Activated gamma-delta T cell treated with anti-CD3 and anti-CD28 coated beads, Interleukin-2, amount 50 U/mL, for 16 hours (primary cell): Measurements from ENCODE around the gene SYNGR2.
A peak's percentile ranks its signal among the peaks of the same experiment; 100 is the strongest.

Source experiments
- DNase-seq: peaks from one replicate; pipeline ENCODE4 v3.0.0-alpha.2; 2020; ENCODE audit warnings: low read depth

The SYNGR2 gene

GRCh38 chr17:78168242-78168902, at the start of gene SYNGR2:
Gene SYNGR2, plus strand, starts transcription at chr17:78168581. Its CDS starts 36 bp downstream, at chr17:78168617.
- DNase-seq: peak; percentile 77

DNA sequence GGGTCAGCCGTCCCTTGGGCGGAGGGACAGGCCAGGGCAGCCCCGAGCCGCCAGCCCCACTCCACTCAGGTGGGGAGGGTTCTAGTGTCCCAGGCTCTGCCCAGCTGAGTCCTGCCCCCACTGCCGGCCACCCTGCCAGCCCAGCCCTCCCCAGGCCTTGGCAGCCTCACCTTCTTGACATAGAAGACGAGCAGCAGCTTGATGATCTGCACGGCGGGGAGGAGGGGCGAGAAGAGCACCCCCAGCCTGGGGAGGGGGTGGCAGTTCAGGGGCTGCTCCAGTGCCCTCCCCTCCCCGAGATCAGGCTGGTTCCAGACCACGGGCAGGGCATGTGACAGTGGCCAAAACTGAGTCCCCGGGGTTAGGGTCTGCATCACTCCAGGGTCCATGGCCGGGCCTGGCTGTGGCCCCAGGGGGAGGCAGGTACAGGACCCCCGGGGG, 49.6 kb upstream of the SYNGR2 start:
- DNase-seq: no peak

DNA sequence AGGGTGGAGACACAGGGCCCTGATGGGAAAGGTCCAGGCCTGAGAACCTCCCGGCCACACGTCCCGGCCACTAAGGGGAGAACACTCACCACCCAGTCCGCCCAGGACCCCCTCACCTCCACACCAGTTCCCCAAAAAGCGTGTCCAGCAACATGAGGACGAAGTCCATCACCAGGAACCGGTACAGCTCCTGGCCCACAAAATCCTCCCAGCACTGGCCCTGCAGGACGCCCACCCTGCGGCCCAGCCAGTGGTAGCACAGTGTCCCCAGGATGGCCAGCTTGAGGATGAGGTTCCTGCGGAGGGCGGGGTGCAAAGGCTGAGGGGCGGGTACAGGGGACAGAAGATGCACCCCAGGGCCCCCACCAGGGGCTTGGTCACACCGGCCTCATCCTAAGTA, 47.8 kb upstream of the SYNGR2 start:
- DNase-seq: no peak

DNA sequence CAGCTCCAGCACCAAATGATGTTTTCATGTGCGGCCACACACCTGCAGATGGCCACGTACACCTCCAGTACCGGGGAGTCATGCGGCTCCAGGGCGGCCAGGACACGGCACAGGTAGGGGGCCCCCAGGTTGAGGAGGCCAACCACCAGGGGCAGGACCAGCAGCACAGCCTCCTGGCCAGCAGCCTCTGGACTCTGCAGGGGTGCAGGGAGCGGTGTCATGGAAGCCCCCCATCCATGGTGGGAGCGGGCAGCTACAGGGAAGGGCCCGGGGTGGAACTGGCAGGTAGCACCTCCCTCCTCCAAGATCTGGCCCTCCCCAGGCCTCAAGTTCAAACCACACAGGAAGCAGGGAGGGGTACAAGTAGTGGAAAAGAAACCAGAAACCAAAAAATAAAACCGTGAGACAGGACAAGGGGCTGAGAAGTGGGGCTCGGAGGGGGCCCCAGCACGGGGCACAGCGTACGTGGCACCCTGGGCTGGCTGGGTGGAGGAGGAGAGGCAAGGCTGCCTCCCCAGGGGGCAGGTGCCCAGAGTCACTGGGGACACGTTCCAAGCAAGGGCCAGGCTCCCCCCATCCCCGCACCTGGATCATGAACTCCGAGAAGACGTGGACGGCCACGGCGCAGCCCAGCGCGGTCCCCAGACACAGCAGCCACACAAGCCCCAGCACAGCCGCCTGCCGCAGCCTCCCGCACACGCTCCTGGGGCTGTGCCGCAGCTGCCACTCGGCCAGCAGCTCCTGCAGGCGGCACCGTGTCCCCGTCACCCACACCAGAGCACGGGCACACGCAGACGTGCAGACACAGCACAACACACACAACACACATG, 47.2 kb upstream of the SYNGR2 start:
- DNase-seq: no peak

DNA sequence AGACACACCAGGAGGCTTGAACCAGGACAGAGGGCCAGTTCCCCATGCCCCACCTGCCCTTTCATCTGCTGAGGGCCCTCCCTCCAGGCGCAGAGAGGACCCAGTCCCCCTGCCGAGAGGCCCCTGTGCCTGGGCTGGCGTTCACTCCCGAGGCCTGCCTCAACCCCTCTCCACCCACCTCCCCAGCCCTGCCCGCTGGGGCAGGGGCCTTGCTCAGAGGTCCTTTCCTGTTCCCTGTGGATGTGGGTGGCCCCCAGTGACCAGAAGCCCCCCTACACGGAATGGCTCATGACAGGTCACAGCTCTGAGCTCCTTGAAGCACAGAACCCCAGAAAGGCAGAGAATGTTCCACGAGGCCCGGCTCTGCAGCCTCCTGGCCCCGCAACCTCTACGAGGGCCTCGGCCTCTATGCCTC, 46.6 kb upstream of the SYNGR2 start:
- DNase-seq: no peak

DNA sequence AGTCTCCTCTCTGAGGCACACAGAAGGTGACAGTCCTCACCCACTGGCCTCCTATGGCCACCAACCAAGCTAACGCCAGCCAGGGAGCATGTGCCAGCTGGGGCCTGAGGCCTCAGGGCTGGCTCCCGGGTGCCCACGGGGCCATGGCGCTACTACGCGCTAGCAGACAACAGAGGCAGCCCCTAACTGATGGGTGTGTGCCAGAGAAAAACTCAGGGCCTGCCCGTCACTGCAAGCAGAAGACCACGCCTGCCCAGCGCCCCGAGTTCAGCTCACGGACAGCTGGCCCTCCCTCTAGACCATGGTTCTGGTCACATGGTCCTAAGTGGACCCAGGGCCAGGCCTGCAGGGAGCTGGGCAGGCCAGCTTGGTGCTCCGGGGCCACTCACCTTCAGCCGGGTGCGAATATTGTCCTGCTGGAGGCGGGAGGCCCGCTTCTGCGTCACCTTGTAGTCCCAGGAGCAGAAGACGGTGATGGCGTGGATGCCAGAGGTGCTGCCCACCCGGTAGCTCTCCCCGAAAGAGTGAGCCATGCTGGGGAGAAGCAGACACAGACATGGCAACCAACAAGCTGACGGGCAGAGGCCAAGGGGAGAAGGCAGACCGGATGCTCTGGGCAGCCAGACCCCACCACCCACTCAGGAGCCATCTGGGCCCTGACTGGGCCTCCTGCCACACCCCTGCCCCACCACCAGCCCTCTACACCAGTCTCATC, 46.0 kb upstream of the SYNGR2 start:
- DNase-seq: no peak

- DNase-seq: no peak
Measured at GRCh38 chr17:78122931-78123249, 45.5 kb upstream of the SYNGR2 start.

DNA sequence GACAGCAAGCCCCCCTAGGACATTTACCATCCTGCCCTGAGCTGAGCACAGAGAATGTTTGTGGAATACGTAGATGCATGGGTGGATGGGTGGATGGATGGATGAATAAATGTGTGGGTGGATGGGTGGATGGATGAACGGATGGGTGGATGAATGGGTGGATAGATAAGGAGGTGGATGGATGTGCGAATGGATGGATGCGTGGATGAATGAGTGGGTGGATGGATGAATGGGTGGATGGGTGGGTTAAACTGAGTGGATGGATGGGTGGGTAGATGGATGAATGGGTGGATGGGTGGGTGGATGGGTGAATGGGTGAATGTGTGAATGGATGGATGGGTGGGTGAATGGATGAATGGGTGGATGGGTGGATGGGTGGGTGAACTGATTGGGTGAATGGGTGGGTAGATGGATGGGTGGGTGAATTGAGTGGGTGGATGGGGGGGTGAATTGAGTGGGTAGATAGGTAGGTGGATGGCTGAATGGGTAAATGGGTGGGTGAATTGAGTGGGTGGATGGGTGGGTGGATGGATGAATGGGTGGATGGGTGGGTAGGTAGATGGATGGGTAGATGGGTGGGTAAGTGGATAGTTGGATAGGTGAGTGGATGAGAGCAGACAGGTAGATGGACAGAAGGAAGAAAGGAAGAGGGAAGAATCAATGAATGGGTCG, 45.0 kb upstream of the SYNGR2 start:
- DNase-seq: no peak

DNA sequence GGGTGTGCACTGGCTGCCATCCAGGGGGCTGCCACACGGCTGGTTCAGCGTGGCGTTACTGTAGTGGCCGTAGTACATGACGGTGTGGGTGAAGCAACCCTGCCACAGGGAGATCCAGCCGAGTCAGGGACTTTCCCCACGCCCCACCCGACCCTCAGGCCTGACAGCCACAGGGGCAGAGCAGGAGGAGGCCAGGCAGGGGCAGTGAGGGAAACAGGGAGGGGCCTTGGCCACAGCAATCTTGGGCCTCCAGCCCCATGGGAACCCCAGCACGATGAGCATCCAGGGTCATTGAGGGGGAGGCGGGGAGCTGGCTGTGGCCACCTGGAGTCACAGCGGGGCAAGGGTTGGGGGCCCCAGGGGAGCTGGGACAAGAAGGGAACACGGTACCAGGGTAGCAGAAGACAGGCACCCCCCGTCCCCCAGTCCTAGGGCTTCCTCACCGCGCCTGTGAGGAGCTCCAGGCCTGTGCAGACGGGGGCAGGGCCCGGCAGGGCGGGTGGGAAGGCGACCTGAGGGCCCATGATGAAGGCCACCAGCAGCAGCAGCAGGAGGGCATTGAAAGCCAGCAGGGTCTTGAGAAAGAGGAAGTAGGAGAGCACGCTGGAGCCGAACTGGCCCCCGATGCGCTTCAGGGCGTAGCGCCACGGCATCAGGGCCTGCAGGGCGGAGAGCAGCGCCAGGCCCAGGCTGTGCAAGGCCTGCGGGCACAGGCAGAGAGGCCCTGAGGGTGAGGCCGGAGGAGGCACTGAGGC, 44.1 kb upstream of the SYNGR2 start:
- no peak for DNase-seq

DNA sequence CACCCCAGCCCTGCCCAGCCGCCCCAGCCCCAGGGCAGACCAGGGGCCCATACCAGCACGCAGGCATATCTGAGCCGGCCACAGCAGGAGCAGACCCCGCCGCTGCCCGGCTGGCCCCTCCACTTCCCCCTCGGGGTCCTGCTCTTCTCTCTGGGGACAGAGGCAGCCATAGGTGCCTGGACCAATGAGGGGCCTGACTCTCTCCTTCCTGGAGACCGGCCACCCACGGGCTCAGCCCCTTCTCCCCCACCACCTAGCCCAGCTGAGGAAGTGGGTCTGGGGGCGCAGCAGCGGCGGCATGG, 43.6 kb upstream of the SYNGR2 start:
- no peak for DNase-seq

DNA sequence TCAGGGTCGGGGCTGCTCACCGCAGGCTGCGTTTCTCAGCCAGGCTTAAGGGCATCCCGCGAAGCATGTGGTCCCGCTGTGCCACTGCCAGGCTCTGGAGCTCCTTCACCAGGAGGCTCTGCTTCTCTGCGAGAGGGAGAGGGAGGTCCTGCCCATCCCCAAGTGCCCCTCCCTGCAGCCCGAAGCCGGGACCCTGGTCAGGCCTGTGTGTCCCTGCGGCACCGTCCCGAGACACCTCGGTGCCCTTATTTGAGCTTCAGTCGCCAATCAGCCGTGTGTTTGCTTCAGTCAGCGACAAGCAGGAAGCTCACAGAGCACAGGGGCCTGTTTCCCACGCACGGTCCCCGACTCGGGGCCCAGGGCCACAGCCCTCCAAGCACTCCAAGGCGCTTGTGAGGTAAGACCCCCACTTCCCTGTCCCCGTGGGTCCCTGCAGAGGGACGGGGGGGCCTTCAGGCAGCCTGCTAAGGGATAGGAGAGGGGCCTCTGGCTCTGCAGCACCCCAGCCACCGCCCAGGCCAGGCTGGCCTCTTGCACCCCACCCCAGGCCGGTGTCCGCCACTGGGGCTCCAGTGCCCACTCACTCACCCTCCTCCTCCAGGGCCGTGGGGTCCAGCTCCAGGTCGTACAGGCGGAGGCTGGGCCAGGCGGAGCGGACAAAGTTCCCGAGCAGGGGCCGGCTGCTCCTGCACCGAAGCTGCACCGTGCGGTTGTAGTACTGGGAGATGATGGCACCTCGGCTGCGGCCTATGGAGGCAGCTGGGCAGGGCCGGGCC, 43.1 kb upstream of the SYNGR2 start:
- no peak for DNase-seq

DNA sequence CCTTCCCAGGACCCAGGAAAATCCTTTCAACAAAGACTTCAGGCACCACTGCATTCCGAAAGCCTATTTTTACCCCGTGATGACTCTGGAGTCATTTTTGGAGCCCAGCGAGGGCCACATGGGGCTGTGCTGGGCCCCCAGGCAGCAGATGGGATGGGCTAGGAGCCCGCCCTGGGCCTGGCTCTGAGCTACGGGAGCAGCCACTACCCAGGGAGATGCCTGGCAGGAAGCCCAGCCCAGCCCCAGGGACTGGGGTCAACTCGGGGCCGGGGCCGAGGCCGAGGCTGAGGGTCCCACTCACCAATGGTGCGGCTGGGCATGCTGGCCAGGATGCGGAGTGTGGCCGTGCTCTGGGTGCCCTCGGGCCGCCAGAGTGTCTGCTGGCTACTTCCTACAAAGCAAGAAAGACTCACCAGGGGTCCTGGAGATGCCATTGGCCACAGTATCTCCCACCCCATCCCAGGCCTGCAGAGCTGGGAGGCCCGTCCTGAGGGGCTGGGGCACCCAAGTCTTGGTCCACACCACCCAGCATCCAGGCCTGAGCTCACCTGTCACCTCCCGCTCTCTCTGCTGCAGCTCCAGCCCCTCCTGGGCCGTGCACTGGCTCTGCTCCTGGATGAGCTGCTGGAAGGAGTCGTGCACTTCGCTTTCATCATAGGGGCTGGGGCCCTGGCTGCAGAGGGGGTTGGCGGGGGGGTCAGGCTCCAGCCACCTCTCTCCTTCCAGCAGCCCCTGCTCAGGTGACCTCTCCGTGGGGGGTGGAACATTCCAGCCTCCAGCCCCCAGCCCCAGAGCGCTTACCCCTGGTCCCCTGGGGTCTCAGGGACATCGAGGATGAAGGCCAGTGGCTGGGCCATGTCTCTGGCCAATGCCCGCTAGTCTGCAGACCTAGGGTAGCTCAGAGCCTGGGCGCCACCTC, 42.1 kb upstream of the SYNGR2 start:
- DNase-seq: no peak

- no peak for DNase-seq
Measured at GRCh38 chr17:78126895-78127238, 41.5 kb upstream of the SYNGR2 start.

DNA sequence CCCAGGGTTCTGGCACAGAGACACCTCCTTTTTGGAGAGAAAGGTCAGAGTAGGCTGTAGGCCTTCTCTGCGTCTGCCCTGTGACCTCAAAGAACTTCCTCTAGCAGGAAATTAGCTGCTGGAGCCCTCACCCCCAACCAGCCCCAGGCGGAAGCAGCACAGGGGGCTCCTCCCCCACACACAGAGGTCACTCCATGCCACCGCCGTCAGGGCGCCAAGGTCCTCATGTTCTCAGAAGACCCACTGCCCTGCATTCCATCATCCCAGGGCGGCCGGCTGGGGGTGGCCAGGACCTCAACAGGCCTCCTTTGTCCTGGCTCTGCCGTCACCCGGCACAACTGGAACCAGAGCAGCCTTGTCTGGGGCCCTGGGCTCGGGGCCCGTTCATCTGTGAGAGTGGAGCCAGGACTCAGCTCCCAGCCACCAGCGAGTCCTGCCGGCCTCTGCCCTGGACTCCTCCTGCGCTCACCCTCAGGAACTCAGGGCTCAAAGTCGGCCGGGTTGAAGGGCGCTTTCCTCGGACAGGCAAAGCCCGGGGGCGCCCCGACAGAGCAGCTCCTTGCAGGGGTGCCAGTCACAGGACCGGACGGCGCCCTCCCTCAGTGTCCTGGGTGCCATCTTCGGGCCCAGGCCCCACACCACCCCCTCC, 41.0 kb upstream of the SYNGR2 start:
- no peak for DNase-seq

- no peak for DNase-seq
Measured at GRCh38 chr17:78127888-78128550, 40.4 kb upstream of the SYNGR2 start.

DNA sequence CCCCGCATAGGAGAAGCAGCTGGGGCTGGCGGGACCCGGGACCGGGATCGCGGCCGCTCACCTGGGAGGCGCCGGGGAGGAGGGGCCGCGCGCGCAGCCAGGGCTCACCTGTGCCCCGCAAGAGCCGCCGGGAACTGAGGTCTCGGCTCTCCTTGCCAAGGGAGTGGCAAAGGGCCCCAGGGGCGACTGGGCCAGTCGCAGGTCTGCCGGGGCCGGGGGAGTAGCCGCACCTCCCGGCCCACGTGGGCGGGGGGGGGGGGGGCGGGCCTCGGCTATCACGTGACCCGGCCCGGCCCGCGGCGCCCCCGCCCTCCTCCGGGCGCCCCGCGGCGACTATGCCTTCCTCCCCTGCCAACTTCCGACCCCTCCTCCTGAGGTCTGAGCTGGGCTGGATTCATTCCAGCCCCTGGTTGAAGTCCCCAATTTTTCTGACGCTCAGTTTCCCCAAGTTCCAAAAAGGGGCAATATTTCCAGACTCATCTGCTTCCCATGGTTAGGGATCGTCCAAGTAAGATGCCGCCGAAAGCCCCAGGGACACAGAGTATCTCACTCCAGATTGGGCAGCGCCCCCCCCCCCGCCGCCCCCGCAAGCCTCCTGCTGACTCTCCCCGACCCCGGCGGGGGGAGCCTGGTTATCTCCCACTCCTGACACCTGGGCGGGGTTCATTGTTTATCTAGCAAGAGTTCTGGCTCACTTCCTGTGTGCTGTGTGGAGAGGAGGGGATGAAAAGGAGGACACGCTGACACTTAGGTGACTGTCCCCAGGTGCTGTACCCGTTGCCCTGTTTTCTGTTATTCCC, 39.6 kb upstream of the SYNGR2 start, which contains the start of gene TMC6:
Gene TMC6, minus strand, starts transcription at position 205 of the 800 bp plus-strand sequence. CDS start 1,923 bp downstream, outside the sequence.
- DNase-seq: peak; percentile 54

DNA sequence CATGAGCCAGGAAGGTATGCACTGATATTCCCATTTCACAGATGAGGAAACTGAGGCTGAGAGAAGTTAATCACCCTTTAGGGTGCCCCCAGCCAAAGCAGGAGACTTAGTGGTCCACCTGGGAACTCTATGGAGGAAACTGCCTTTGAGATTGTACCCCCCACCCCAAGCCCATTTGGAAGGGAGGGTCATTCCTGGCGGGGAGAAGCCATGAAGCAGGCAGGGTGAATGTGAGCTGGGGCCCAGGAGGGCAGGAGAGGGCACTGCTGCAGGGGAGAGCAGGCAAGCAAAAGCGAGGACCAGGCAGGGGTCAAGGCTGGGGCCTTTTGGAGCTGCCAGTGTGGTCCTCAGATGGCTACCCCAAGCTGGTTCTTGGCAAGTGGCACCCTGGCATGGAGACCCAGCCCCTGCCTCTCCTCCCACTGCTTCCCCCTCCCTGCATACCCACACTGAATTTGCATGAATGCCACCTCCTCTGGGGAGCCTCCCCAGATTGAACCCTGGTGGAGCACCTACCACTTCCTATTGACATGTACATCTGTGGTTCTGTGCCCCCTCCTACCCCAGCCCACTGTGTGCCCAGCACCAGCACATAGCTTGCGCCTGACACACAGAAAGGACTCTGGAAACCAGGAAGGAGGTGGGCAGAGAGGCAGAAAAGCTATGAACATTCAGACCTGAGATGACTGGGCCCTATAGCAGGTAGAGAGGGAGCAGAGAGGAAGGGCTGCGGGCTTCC, 38.9 kb upstream of the SYNGR2 start:
- DNase-seq: no peak
